Bronchus fibroblast of lung (primary cell): Measurements from ENCODE around the gene PSMD11. TPM values are rescaled to one million over a fixed set of nuclear protein-coding genes. Genes with fewer than 3 reads are reported as not detected.

Experiments
- total RNA-seq: library from RNA; depleted of rRNA; stranded (reverse); fragments of >200 nt; gene quantifications from 2 replicates; pipeline ENCODE4 v1.2.3, GENCODE V29; 2015

The PSMD11 gene
- 56.3 and 59.6 TPM in 2 replicates for total RNA-seq

DNA sequence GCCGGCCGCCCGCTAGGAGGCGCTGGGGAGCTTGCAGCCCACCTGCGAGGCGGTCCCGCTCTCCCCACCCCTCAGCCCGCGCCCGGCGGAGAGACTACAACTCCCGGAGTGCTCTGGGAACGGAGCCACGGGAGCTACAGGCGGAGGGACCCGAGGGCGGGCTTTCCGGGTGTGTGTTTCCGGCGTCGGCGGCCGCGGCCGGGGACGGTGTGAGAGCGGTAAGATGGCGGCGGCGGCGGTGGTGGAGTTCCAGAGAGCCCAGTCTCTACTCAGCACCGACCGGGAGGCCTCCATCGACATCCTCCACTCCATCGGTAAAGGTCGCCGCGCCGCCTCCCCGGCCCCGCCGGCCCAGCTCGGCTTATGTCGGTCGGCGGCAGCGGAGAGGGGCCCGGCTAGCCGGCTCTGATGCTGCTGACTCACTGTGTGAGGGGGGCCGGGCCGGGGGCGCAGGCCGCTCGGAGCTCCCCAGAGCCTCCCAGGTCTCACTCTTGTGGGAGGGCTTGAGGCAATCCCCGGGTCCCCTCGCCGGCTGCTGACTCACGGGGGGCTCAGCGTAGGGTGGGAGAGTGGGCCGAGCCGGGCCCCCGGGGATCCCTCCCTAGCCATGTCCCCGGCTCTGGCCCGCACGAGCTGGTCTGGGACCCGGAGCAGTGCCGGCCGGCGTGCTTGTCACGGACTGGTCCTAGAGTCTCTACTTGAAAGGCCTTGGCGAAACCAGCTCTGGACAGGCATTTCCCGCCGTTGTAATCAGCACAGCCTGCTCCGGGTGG, at the start of gene PSMD11:
PSMD11 (plus strand) TSS at position 210 of the 773 bp plus-strand sequence; CDS start at position 224, 14 bp downstream.

DNA sequence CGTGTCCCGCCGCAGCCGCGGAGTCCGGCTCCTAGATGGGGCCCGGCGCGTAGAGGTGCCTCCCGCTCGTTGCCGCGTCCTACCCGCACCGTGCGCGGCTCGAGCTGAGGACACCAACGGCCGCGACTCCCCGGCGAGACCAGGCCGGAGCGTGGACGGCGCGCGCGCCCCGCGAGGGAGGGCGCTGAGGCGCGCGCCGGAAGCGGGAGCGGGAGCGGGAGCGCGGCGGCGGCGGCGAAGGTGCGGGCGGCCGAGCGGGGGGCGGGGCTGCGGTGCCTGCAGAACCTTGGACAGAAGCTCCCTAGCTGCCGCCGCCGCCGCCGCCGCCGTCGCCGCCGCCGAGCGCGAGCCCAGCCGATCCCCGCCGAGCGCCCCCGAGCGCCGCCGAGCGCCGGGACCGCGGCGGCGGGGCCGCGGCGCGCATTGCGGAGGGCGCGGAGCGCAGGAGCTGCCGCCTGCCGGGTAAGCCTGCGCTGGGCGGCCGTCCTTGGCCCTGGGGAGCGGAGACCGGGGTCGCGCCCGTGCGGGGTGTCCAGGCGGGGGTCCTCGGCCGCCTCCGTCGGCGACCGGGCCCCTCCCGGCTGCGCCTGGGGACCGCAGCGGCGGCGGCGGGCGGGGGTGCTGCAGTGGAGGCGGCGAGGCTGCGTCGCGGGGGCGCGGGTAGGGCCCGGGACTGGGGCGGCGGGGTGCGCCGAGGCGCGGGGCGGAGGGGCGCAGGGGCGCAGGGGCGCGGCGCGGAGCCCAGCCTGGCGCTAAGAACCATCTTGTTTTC, 42.6 kb downstream of the PSMD11 start, which contains the start of gene CDK5R1:
CDK5R1 (plus strand) TSS at position 293 of the 772 bp plus-strand sequence. CDS start 628 bp downstream, outside the sequence.

Other genes starting within 250 kb of the PSMD11 start
- gene RHBDL3, start 178.7 kb upstream of the PSMD11 start, total RNA-seq, result 0.15 TPM in 1 of 2 replicates, not detected in the other
- gene C17orf75, start 102.3 kb upstream of the PSMD11 start, total RNA-seq, result 16.2 and 21.2 TPM in 2 replicates
- 112 and 117 TPM in 2 replicates for gene ZNF207, start 94.4 kb upstream of the PSMD11 start, total RNA-seq
- gene CDK5R1, start 42.5 kb downstream of the PSMD11 start, total RNA-seq, result 1.6 and 1.8 TPM in 2 replicates